ENCODE measurements around the gene LTO1.

- TF ChIP-seq CTCF (conservative IDR thresholded peaks at IDR 0.05; ENCODE audit: low read depth, low read length) (no peak), EZH2phosphoT487 (IDR thresholded peaks at IDR 0.05; ENCODE audit: borderline replicate concordance, low read length) (no peak), EZH2 (IDR thresholded peaks at IDR 0.05; ENCODE audit: low read length, unreplicated experiment) (no peak)
Observed at GRCh38 chr11:69630017-69630416, 45.1 kb downstream of the LTO1 start.

Data from PC-3 (cell line).